Measurements from ENCODE around the gene LAMA3.

- TF ChIP-seq ZNF589 (CRISPR knock-in tag; conservative IDR thresholded peaks at IDR 0.05) (no peak), PHF8 (CRISPR knock-in tag; IDR thresholded peaks at IDR 0.05) (no peak), REPIN1 (CRISPR knock-in tag; IDR thresholded peaks at IDR 0.05; ENCODE audit: borderline replicate concordance, low read depth) (no peak), HDAC6 (IDR thresholded peaks at IDR 0.05; ENCODE audit: low read depth, low read length) (no peak)
Measured at GRCh38 chr18:23721696-23722480, 32.6 kb downstream of the LAMA3 start.
